Measurements from ENCODE around the gene WDR90. TPM values are rescaled to one million over a fixed set of nuclear protein-coding genes. Genes with fewer than 3 reads are reported as not detected.

Gene WDR90
- total RNA-seq, 1 experiment from 2014 or later = 57.8 TPM

GRCh38 chr16:703406-703805 is 54.2 kb downstream of the WDR90 start:
- TF ChIP-seq CTCF (IDR thresholded peaks at IDR 0.05; ENCODE audit: insufficient read depth in 1 of 2, low read depth in 1 of 2, low read length in 1 of 2, severe bottlenecking in 1 of 2, unreplicated experiment in 1 of 2) = no peak
- no peaks in the 10 kb centered on the region for H3K9me3 ChIP-seq
- H3K4me3 ChIP-seq (ENCODE audit: low read depth, low read length) = no peak overlapping the region
- DNase-seq = no peak
- ChIA-PET CTCF (interaction anchor here (0.5 kb wide), 1 partner anchor 47 kb away, joined by 3 read pairs; no protein-coding TSS in a partner anchor), POLR2A (no interaction called here)
- peaks cover 5% of the 10 kb centered on the region for H3K4me1 ChIP-seq
- H3K27me3 ChIP-seq (replicated peaks; ENCODE audit: control insufficient read depth, insufficient read depth, low read length) = no peaks in the 10 kb centered on the region; the same call in none of the 2 replicates
- no peaks in the 10 kb centered on the region for H3K9me3 Mint-ChIP-seq (ENCODE audit: unreplicated experiment)
- H3K36me3 Mint-ChIP-seq (ENCODE audit: insufficient read depth, unreplicated experiment) = peaks cover 6% of the 10 kb centered on the region
- H3K27ac Mint-ChIP-seq (ENCODE audit: unreplicated experiment) = no peak overlapping the region
- peaks cover 14% of the 10 kb centered on the region for H3K27me3 Mint-ChIP-seq (ENCODE audit: insufficient read depth, unreplicated experiment)
- no peaks in the 10 kb centered on the region for H3K36me3 ChIP-seq (ENCODE audit: control insufficient read depth, insufficient read depth, low read length)
- no peak overlapping the region for H3K4me3 Mint-ChIP-seq (ENCODE audit: unreplicated experiment)
- no peaks in the 10 kb centered on the region for H3K4me1 Mint-ChIP-seq (ENCODE audit: low read depth, unreplicated experiment)
- no TSS peak for BruUV-seq (replicated peaks)
- intact Hi-C loops (cut with micrococcal nuclease; ENCODE audit: unreplicated experiment) = no loop called here

- H3K27me3 Mint-ChIP-seq (ENCODE audit: insufficient read depth, unreplicated experiment) = peaks cover 14% of the 10 kb centered on the region
- H3K4me1 ChIP-seq = peaks cover 5% of the 10 kb centered on the region
- ChIA-PET POLR2A (no interaction called here), CTCF (interaction anchor here (0.5 kb wide), 1 partner anchor 47 kb away, joined by 3 read pairs; no protein-coding TSS in a partner anchor)
- H3K4me3 ChIP-seq (ENCODE audit: low read depth, low read length) = no peak overlapping the region
- intact Hi-C loops (cut with micrococcal nuclease; ENCODE audit: unreplicated experiment) = no loop called here
- BruUV-seq (replicated peaks) = no TSS peak
- H3K9me3 Mint-ChIP-seq (ENCODE audit: unreplicated experiment) = no peaks in the 10 kb centered on the region
- H3K27ac Mint-ChIP-seq (ENCODE audit: unreplicated experiment) = no peak overlapping the region
- peaks cover 6% of the 10 kb centered on the region for H3K36me3 Mint-ChIP-seq (ENCODE audit: insufficient read depth, unreplicated experiment)
- TF ChIP-seq CTCF (IDR thresholded peaks at IDR 0.05; ENCODE audit: insufficient read depth in 1 of 2, low read depth in 1 of 2, low read length in 1 of 2, severe bottlenecking in 1 of 2, unreplicated experiment in 1 of 2) = no peak
- no peaks in the 10 kb centered on the region for H3K9me3 ChIP-seq
- peak overlapping the region; percentile 44 for H3K4me3 Mint-ChIP-seq (ENCODE audit: unreplicated experiment)
- no peaks in the 10 kb centered on the region for H3K4me1 Mint-ChIP-seq (ENCODE audit: low read depth, unreplicated experiment)
- DNase-seq = no peak
- H3K27me3 ChIP-seq (replicated peaks; ENCODE audit: control insufficient read depth, insufficient read depth, low read length) = no peaks in the 10 kb centered on the region; the same call in none of the 2 replicates
- H3K36me3 ChIP-seq (ENCODE audit: control insufficient read depth, insufficient read depth, low read length) = no peaks in the 10 kb centered on the region
Observed at GRCh38 chr16:704047-704446, 54.9 kb downstream of the WDR90 start.

- Histone ChIP-seq H3K27me3 (replicated peaks; ENCODE audit: control insufficient read depth, insufficient read depth, low read length) (no peaks in the 10 kb centered on the region; the same call in none of the 2 replicates), H3K9me3 (no peaks in the 10 kb centered on the region), H3K4me1 (peaks cover 5% of the 10 kb centered on the region), H3K36me3 (ENCODE audit: control insufficient read depth, insufficient read depth, low read length) (no peaks in the 10 kb centered on the region), H3K4me3 (ENCODE audit: low read depth, low read length) (peak overlapping the region; percentile 23)
- no TSS peak for BruUV-seq (replicated peaks)
- Mint-ChIP-seq H3K36me3 (ENCODE audit: insufficient read depth, unreplicated experiment) (peaks cover 6% of the 10 kb centered on the region), H3K9me3 (ENCODE audit: unreplicated experiment) (no peaks in the 10 kb centered on the region), H3K4me3 (ENCODE audit: unreplicated experiment) (peak overlapping the region; percentile 44), H3K27ac (ENCODE audit: unreplicated experiment) (no peak overlapping the region), H3K4me1 (ENCODE audit: low read depth, unreplicated experiment) (no peaks in the 10 kb centered on the region), H3K27me3 (ENCODE audit: insufficient read depth, unreplicated experiment) (peaks cover 14% of the 10 kb centered on the region)
- intact Hi-C loops (cut with micrococcal nuclease; ENCODE audit: unreplicated experiment) = no loop called here
- DNase-seq = no peak
- no peak for TF ChIP-seq CTCF (IDR thresholded peaks at IDR 0.05; ENCODE audit: insufficient read depth in 1 of 2, low read depth in 1 of 2, low read length in 1 of 2, severe bottlenecking in 1 of 2, unreplicated experiment in 1 of 2)
- POLR2A ChIA-PET = interaction anchor here (1.0 kb wide), 1 partner anchor 17 kb away, joined by 3 read pairs; no protein-coding TSS in a partner anchor
- CTCF ChIA-PET = no interaction called here
Observed at GRCh38 chr16:704552-705380, 55.6 kb downstream of the WDR90 start.

Measured in Caco-2 (cell line).